Brain microvascular endothelial cell (primary cell): Measurements from ENCODE around the gene TNFRSF4.
A peak's percentile ranks its signal among the peaks of the same experiment; 100 is the strongest.

ENCODE experiments used
- DNase-seq: peaks from one replicate; pipeline ENCODE4 v3.0.0-alpha.2; 2020
- H3K27ac ChIP-seq: fragments of 250-450 bp; sonication (Bioruptor Pico); 2 replicates; pipeline ENCODE4 v1.5.1; 2020; ENCODE audit warnings: mild to moderate bottlenecking, moderate library complexity
- H3K27me3 ChIP-seq: fragments of 250-450 bp; sonication (Bioruptor Pico); replicated peaks from 2 replicates; pipeline ENCODE4 v1.5.1; 2020; ENCODE audit warnings: mild to moderate bottlenecking
- H3K36me3 ChIP-seq: fragments of 250-450 bp; sonication (Bioruptor Pico); replicated peaks from 2 replicates; pipeline ENCODE4 v1.5.1; 2020; ENCODE audit warnings: mild to moderate bottlenecking
- H3K4me3 ChIP-seq: 2 replicates; pipeline ENCODE4 v1.5.1; 2011; ENCODE audit warnings: low read depth, mild to moderate bottlenecking, control low read depth, low read length, moderate library complexity
- in situ Hi-C: cut with HindIII; loops from 2 replicates; pipeline ENCODE4 v1.10.0; 2017; ENCODE audit warnings: low sequenced_read_pairs, low pct_ligation_motif_present
- TF ChIP-seq, protein P1 (sequence below): IDR thresholded peaks from 2 replicates; pipeline ENCODE4 v1.5.1; 2011; ENCODE audit warnings: low read depth, mild to moderate bottlenecking, moderate library complexity, low read length, control low read depth, inconsistent platforms; ENCODE audit errors: missing control alignments

Gene TNFRSF4

DNA sequence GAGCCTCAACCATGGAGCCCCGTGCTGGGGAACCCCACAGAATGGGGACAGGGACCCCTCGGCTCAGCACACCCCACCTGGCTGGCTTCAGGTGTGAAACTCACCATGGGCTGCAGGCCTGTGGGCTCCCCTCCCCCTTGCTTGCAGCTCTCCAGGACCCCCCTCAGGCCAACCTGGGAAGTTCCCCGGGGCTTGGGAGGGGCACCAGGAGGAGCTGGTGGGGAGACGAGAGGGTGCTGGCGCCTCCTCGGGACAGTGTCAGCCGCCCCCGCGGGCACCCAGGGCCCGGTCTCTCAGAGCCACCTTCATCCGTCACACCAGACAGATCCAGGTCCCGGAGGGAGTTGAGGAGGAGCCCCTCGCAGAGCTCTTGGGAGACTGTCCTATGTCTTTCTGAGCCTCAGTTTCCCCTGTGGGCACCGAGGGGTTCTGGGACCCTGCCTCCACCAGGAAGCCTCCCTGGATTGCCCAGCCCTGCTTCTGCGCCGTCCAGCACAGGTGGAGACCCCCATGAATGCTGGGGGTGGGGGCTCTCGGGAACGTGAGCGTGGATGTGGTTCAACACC, 6.9 kb downstream of the TNFRSF4 start:
- no peak for DNase-seq
- Histone ChIP-seq H3K4me3 (no peak overlapping the region), H3K36me3 (no peaks in the 10 kb centered on the region), H3K27me3 (peaks cover 20% of the 10 kb centered on the region), H3K27ac (no peak overlapping the region)
- TF ChIP-seq, protein P1, sequence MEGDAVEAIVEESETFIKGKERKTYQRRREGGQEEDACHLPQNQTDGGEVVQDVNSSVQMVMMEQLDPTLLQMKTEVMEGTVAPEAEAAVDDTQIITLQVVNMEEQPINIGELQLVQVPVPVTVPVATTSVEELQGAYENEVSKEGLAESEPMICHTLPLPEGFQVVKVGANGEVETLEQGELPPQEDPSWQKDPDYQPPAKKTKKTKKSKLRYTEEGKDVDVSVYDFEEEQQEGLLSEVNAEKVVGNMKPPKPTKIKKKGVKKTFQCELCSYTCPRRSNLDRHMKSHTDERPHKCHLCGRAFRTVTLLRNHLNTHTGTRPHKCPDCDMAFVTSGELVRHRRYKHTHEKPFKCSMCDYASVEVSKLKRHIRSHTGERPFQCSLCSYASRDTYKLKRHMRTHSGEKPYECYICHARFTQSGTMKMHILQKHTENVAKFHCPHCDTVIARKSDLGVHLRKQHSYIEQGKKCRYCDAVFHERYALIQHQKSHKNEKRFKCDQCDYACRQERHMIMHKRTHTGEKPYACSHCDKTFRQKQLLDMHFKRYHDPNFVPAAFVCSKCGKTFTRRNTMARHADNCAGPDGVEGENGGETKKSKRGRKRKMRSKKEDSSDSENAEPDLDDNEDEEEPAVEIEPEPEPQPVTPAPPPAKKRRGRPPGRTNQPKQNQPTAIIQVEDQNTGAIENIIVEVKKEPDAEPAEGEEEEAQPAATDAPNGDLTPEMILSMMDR: peak; percentile 5
- in situ Hi-C loops: no loop called here

DNA sequence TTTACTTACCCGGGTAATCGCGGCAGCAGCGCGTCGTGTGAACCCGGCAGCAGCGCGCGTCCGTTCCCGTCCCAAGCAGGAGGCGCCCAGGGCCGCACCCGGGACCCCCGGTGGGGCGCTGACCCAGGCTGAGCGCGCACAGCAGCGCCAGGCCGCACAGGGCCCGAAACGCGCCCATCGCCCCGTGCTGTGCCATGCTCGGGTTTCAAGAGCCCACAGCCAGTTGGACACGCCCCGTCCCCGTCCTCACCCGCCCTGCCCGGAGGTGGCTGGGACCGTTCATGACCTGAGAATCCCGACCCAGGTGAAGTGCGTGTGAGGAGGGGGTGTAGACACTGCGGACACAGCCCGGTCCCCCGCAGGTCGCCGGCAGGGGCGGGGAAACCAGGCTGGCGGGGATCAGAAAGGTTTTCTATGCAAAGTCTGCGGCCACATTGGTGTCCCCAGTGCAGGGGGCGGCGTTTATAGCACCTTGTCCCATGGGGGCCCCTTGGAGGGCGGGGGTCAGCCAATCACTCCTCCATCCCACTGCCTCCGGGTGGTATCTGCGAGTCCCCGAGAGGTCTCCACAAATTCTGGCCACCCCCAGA, 7.5 kb downstream of the TNFRSF4 start, which contains the start of gene TNFRSF18:
Gene TNFRSF18, minus strand, starts transcription at position 217 of the 590 bp plus-strand sequence. Its CDS starts 21 bp downstream, at position 196.
- DNase-seq: no peak
- in situ Hi-C loops: no loop called here
- Histone ChIP-seq H3K27me3 (peaks cover 20% of the 10 kb centered on the region), H3K27ac (no peak within 1 kb of the TSS), H3K4me3 (no peak within 1 kb of the TSS), H3K36me3 (no peaks in the 10 kb centered on the region)
- TF ChIP-seq, protein P1: no peak

DNA sequence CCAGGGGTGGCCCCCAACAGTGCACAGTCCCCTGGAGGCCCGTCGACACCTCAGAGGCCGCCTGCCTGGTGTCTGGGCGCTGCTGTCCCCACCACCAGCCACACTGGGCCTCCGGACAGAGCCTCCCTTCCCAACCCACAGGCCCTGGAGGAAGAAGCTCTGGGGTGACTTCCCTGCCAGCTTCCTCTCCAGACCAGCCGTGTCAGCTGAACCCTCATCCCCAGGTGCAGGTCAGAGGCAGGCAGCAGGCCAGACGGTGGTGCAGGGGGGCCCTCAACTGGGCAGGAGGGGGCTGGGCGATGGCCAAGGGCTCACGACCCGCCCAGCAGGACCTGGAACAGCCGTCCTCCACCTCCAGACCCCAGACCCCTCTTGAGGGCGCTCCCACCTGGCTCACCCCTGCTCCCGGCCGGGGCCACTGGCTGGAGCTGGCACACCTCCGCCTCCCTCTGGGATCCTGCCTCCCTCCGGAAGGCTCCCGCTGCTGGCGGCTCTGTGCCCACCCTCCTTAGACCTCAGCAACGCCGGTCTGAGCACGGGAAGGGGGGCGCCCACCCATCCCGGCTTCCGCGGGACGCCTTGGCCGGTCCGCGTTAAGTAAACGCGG, 8.1 kb downstream of the TNFRSF4 start:
- Histone ChIP-seq H3K27me3 (peaks cover 20% of the 10 kb centered on the region), H3K36me3 (no peaks in the 10 kb centered on the region), H3K27ac (no peak overlapping the region), H3K4me3 (no peak overlapping the region)
- TF ChIP-seq, protein P1: no peak
- in situ Hi-C loops: no loop called here
- no peak for DNase-seq

DNA sequence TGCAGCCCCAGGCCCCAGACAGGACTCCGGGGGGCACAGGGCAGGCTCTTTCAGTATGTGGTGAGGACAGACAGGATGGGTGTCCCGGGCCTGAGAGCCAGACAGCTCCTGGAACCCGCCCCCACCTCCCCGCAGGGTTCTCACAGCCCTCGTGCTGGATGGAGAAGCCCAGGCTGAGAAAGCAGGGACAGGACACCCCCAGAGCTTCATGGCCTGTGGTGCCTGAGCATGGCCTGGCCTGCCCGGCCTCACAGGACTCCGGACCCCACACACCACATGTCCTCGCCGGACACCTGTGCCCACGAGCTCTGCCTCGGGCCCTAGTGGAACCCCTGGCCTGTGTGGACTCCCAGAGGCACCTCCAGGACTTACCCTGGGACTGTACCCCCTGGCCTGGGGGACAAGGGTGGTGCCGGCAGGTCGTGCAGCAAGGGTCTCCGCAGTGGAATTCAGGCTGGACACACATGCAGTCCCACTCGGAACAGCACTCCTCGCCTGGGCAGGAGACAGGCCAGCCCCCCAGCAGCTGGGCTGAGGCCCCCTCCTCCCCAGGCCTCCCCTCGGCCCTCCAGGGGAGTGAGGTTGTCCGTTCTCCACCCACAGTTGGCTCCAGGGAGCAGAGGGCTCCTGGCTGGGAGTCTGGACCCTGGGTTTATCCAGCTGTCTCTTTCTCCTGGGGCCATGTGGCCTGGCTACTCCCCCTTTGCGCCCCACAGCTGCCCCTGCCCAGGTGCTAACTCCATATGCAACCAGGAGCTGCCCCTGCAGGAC, 8.8 kb downstream of the TNFRSF4 start:
- in situ Hi-C loops: no loop called here
- DNase-seq: no peak
- Histone ChIP-seq H3K27ac (no peak overlapping the region), H3K27me3 (peaks cover 20% of the 10 kb centered on the region), H3K36me3 (no peaks in the 10 kb centered on the region), H3K4me3 (no peak overlapping the region)
- TF ChIP-seq, protein P1: no peak

DNA sequence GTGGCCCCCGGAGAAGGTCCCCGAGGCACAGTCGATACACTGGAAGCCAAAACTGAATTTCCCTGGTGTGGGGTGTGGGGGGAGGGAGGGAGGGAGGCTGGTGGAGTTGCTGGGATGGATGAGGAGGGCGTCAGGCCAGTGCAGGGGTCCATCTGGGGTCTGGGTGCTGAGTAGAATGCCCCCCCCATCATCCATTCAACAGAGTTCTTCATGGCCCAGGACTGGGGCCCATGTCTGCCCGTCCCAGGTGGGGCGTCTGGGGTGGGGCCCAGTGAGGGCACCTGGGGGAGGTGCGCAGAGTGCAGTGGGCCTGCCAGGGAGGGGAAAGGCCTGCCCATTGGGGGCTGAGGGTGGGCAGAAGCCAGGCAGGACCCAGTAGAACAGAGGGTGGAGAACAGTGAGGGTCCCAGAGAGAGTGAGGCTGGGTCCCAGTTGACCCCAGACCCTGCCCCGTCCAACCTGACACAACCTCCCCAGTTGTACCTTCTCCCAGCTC, 9.5 kb downstream of the TNFRSF4 start:
- Histone ChIP-seq H3K4me3 (no peak overlapping the region), H3K27ac (no peak overlapping the region), H3K27me3 (peaks cover 20% of the 10 kb centered on the region), H3K36me3 (no peaks in the 10 kb centered on the region)
- in situ Hi-C loops: no loop called here
- TF ChIP-seq, protein P1: no peak
- no peak for DNase-seq
